Caco-2 (cell line): ENCODE data around the gene EVA1C. TPM values are rescaled to one million over a fixed set of nuclear protein-coding genes. Genes with fewer than 3 reads are reported as not detected.
A peak's percentile ranks its signal among the peaks of the same experiment; 100 is the strongest.

ENCODE experiments used
- BruUV-seq: library from RNA; stranded (reverse); fragments of 400-500 nt; replicated peaks from 2 replicates; lab custom pipeline; 2021; lab: Mats Ljungman, UMichigan
- CTCF ChIA-PET: fragments of 300-600 bp; sonication (Branson Sonifier 250); formaldehyde crosslinking; loops from one replicate; lab custom pipeline; 2022; ENCODE audit warnings: antibody characterized with exemption; lab: Charles Lee
- POLR2A ChIA-PET: fragments of 300-600 bp; sonication (Branson Sonifier 250); formaldehyde crosslinking; loops from one replicate; lab custom pipeline; 2022; ENCODE audit warnings: antibody characterized with exemption; lab: Charles Lee
- DNase-seq, 2 experiments: peaks; one replicate each; pipeline versions ENCODE4 v3.0.0 to v3.0.0-alpha.2; 2020 to 2022
- H3K27me3 ChIP-seq: replicated peaks from 2 replicates; pipeline ENCODE4 v1.6.0; 2011; ENCODE audit warnings: low read length; ENCODE audit not compliant: control insufficient read depth, insufficient read depth
- H3K36me3 ChIP-seq: 2 replicates; pipeline ENCODE4 v1.5.1; 2011; ENCODE audit warnings: low read length; ENCODE audit not compliant: control insufficient read depth, insufficient read depth
- H3K4me1 ChIP-seq: fragments of 250-450 bp; sonication (Bioruptor Pico); 2 replicates; pipeline ENCODE4 v1.5.1; 2020; ENCODE audit warnings: mild to moderate bottlenecking
- H3K4me3 ChIP-seq: 2 replicates; pipeline ENCODE4 v1.5.1; 2011; ENCODE audit warnings: low read depth, mild to moderate bottlenecking, control low read depth, low read length
- H3K9me3 ChIP-seq: fragments of 250-450 bp; sonication (Bioruptor Pico); 2 replicates; pipeline ENCODE4 v1.5.1; 2020; ENCODE audit warnings: mild to moderate bottlenecking, moderate library complexity
- H3K27ac Mint-ChIP-seq: one replicate; pipeline ENCODE4 v1.8.0; 2022; ENCODE audit warnings: mixed read lengths; ENCODE audit not compliant: unreplicated experiment
- H3K27me3 Mint-ChIP-seq: one replicate; pipeline ENCODE4 v1.8.0; 2022; ENCODE audit warnings: mixed read lengths; ENCODE audit not compliant: insufficient read depth, unreplicated experiment
- H3K36me3 Mint-ChIP-seq: one replicate; pipeline ENCODE4 v1.8.0; 2022; ENCODE audit warnings: mild to moderate bottlenecking, mixed read lengths; ENCODE audit not compliant: insufficient read depth, unreplicated experiment
- H3K4me1 Mint-ChIP-seq: one replicate; pipeline ENCODE4 v1.8.0; 2022; ENCODE audit warnings: low read depth, mixed read lengths; ENCODE audit not compliant: unreplicated experiment
- H3K4me3 Mint-ChIP-seq: one replicate; pipeline ENCODE4 v1.8.0; 2022; ENCODE audit warnings: mild to moderate bottlenecking, moderate library complexity, mixed read lengths; ENCODE audit not compliant: unreplicated experiment
- H3K9me3 Mint-ChIP-seq: one replicate; pipeline ENCODE4 v1.8.0; 2022; ENCODE audit warnings: mixed read lengths; ENCODE audit not compliant: unreplicated experiment
- CTCF ChIP-seq, 2 experiments: fragments of 200-600 bp in 1 of 2; IDR thresholded peaks; 1 replicate in 1 of 2; 2 replicates in 1 of 2; pipeline versions ENCODE4 v1.5.1 to v1.8.0; 2011 to 2022; ENCODE audit warnings: antibody characterized with exemption in 1 of 2, control low read depth in 1 of 2, inconsistent platforms in 1 of 2, low read depth in 1 of 2, low read length in 1 of 2, mild to moderate bottlenecking in 1 of 2, moderate library complexity in 1 of 2; ENCODE audit not compliant: insufficient read depth in 1 of 2, severe bottlenecking in 1 of 2, unreplicated experiment in 1 of 2
- intact Hi-C: fragments of 100-400 bp; cut with micrococcal nuclease; formaldehyde crosslinking; loops from one replicate; pipeline ENCODE4 v1.10.0; 2022; ENCODE audit not compliant: unreplicated experiment
- total RNA-seq: library from RNA; stranded (reverse); gene quantifications from 2 replicates; pipeline ENCODE4 v1.2.3, GENCODE V29; 2022

The EVA1C gene
- total RNA-seq, 1 experiment from 2014 or later: not detected

- TF ChIP-seq CTCF (IDR thresholded peaks at IDR 0.05; ENCODE audit: insufficient read depth in 1 of 2, low read depth in 1 of 2, low read length in 1 of 2, severe bottlenecking in 1 of 2, unreplicated experiment in 1 of 2): no peak
- ChIA-PET POLR2A (no interaction called here), CTCF (interaction anchor here (1.6 kb wide), 1 partner anchor 209 kb away, joined by 7 read pairs; no protein-coding TSS in a partner anchor)
- no peaks in the 10 kb centered on the region for H3K36me3 ChIP-seq
- H3K36me3 Mint-ChIP-seq: peaks cover 17% of the 10 kb centered on the region
- DNase-seq: no peak
- intact Hi-C loops: loop anchor here (2.0 kb wide), 1 partner anchor 209 kb away; no protein-coding TSS in a partner anchor
- no peaks in the 10 kb centered on the region for H3K9me3 ChIP-seq
- H3K4me3 ChIP-seq: peak overlapping the region; percentile 94
- no TSS peak for BruUV-seq
- peaks cover 8% of the 10 kb centered on the region for H3K4me1 ChIP-seq
- H3K4me1 Mint-ChIP-seq: no peaks in the 10 kb centered on the region
- no peaks in the 10 kb centered on the region for H3K27me3 ChIP-seq
- H3K9me3 Mint-ChIP-seq: no peaks in the 10 kb centered on the region
- H3K27ac Mint-ChIP-seq: no peak overlapping the region
- H3K4me3 Mint-ChIP-seq: peak overlapping the region; percentile 89
- peaks cover under 1% of the 10 kb centered on the region for H3K27me3 Mint-ChIP-seq
These were observed 20.8 kb upstream of the EVA1C start for GRCh38 chr21:32391755-32392154.

GRCh38 chr21:32392299-32392879 is 20.1 kb upstream of the EVA1C start:
- intact Hi-C loops: loop anchor here (2.0 kb wide), 1 partner anchor 208 kb away; no protein-coding TSS in a partner anchor
- no peak for TF ChIP-seq CTCF (IDR thresholded peaks at IDR 0.05; ENCODE audit: insufficient read depth in 1 of 2, low read depth in 1 of 2, low read length in 1 of 2, severe bottlenecking in 1 of 2, unreplicated experiment in 1 of 2)
- BruUV-seq: TSS peak; percentile 45
- no peaks in the 10 kb centered on the region for H3K4me1 Mint-ChIP-seq
- no peak for DNase-seq
- Histone ChIP-seq H3K27me3 (no peaks in the 10 kb centered on the region), H3K9me3 (no peaks in the 10 kb centered on the region), H3K4me1 (peaks cover 8% of the 10 kb centered on the region), H3K36me3 (no peaks in the 10 kb centered on the region), H3K4me3 (peak overlapping the region; percentile 94)
- CTCF ChIA-PET: interaction anchor here (0.5 to 1.6 kb wide), 2 partner anchors 119 to 209 kb away, joined by 3 to 7 read pairs; no protein-coding TSS in a partner anchor
- peak overlapping the region; percentile 89 for H3K27ac Mint-ChIP-seq
- POLR2A ChIA-PET: interaction anchor here (0.5 kb wide), 1 partner anchor 1232 kb away, joined by 3 read pairs; no protein-coding TSS in a partner anchor
- peaks cover 2% of the 10 kb centered on the region for H3K27me3 Mint-ChIP-seq
- H3K4me3 Mint-ChIP-seq: peak overlapping the region; percentile 89
- H3K9me3 Mint-ChIP-seq: no peaks in the 10 kb centered on the region
- H3K36me3 Mint-ChIP-seq: peaks cover 17% of the 10 kb centered on the region

GRCh38 chr21:32392880-32393676 is 19.4 kb upstream of the EVA1C start, which contains the start of gene URB1:
Gene URB1 (minus strand): TSS chr21:32393012. CDS start chr21:32392910, 102 bp downstream.
- peak; percentile 91 to 94 for DNase-seq
- BruUV-seq: TSS peak; percentile 99
- H3K27me3 Mint-ChIP-seq: peaks cover 2% of the 10 kb centered on the region
- Histone ChIP-seq H3K9me3 (no peaks in the 10 kb centered on the region), H3K36me3 (no peaks in the 10 kb centered on the region), H3K27me3 (no peaks in the 10 kb centered on the region), H3K4me3 (peak within 1 kb of the TSS; percentile 94), H3K4me1 (peaks cover 8% of the 10 kb centered on the region)
- TF ChIP-seq CTCF (IDR thresholded peaks at IDR 0.05; ENCODE audit: insufficient read depth in 1 of 2, low read depth in 1 of 2, low read length in 1 of 2, severe bottlenecking in 1 of 2, unreplicated experiment in 1 of 2): no peak
- peak within 1 kb of the TSS; percentile 89 for H3K27ac Mint-ChIP-seq
- peak within 1 kb of the TSS; percentile 89 for H3K4me3 Mint-ChIP-seq
- H3K4me1 Mint-ChIP-seq: no peaks in the 10 kb centered on the region
- no peaks in the 10 kb centered on the region for H3K9me3 Mint-ChIP-seq
- H3K36me3 Mint-ChIP-seq: peaks cover 17% of the 10 kb centered on the region
- intact Hi-C loops: loop anchor here (2.0 kb wide), 1 partner anchor 208 kb away; no protein-coding TSS in a partner anchor
- ChIA-PET POLR2A (no interaction called here), CTCF (interaction anchor here (1.0 to 1.6 kb wide), 2 partner anchors 10 to 208 kb away, joined by 6 to 7 read pairs; no protein-coding TSS in a partner anchor)
